ENCODE measurements around the gene SLC5A1.
"Not testable (repeated sequence)": the region's sequence is repeated elsewhere in the genome, so short reads cannot be mapped to it uniquely, and the experiment has no call there.

SLC5A1 gene

GRCh38 chr22:32088084-32088483, 45.0 kb downstream of the SLC5A1 start:
- no peak for DNase-seq (ENCODE audit: low spot score)

- no peak for DNase-seq (ENCODE audit: low spot score)
These were observed 54.0 kb downstream of the SLC5A1 start for GRCh38 chr22:32097018-32097417.

GRCh38 chr22:32097881-32098499, 54.9 kb downstream of the SLC5A1 start:
- DNase-seq (ENCODE audit: low spot score) = no peak

GRCh38 chr22:32100711-32101110, 57.6 kb downstream of the SLC5A1 start:
- no peak for DNase-seq (ENCODE audit: low spot score)

- DNase-seq (ENCODE audit: low spot score) = no peak
These were observed 60.7 kb downstream of the SLC5A1 start for GRCh38 chr22:32103658-32104315.

- DNase-seq (ENCODE audit: low spot score) = no peak
These were observed 63.9 kb downstream of the SLC5A1 start for GRCh38 chr22:32106930-32107329.

- DNase-seq (ENCODE audit: low spot score) = no peak
These were observed 69.3 kb downstream of the SLC5A1 start for GRCh38 chr22:32112380-32112779.

GRCh38 chr22:32119568-32120235, 76.6 kb downstream of the SLC5A1 start:
- DNase-seq (ENCODE audit: low spot score) = no peak

GRCh38 chr22:32120603-32121002, 77.5 kb downstream of the SLC5A1 start:
- DNase-seq (ENCODE audit: low spot score) = no peak

- no peak for DNase-seq (ENCODE audit: low spot score)
These were observed 79.8 kb downstream of the SLC5A1 start for GRCh38 chr22:32122899-32123298.

GRCh38 chr22:32123657-32124056, 80.6 kb downstream of the SLC5A1 start:
- no peak for DNase-seq (ENCODE audit: low spot score)

- no peak for DNase-seq (ENCODE audit: low spot score)
These were observed 84.8 kb downstream of the SLC5A1 start for GRCh38 chr22:32127904-32128303.

- DNase-seq (ENCODE audit: low spot score) = no peak
These were observed 87.4 kb downstream of the SLC5A1 start for GRCh38 chr22:32130464-32130863.

- DNase-seq (ENCODE audit: low spot score) = no peak
These were observed 89.1 kb downstream of the SLC5A1 start for GRCh38 chr22:32132126-32132525.

- no peak for DNase-seq (ENCODE audit: low spot score)
These were observed 89.7 kb downstream of the SLC5A1 start for GRCh38 chr22:32132783-32133182.

- not testable (repeated sequence) for DNase-seq (ENCODE audit: low spot score)
These were observed 91.7 kb downstream of the SLC5A1 start for GRCh38 chr22:32134796-32135195.

GRCh38 chr22:32135958-32136357, 92.9 kb downstream of the SLC5A1 start:
- DNase-seq (ENCODE audit: low spot score) = not testable (repeated sequence)

- not testable (repeated sequence) for DNase-seq (ENCODE audit: low spot score)
These were observed 93.8 kb downstream of the SLC5A1 start for GRCh38 chr22:32136881-32137280.

GRCh38 chr22:32137731-32138324, 94.8 kb downstream of the SLC5A1 start:
- DNase-seq (ENCODE audit: low spot score) = not testable (repeated sequence)

- not testable (repeated sequence) for DNase-seq (ENCODE audit: low spot score)
These were observed 95.5 kb downstream of the SLC5A1 start for GRCh38 chr22:32138576-32138975.

- not testable (repeated sequence) for DNase-seq (ENCODE audit: low spot score)
These were observed 97.6 kb downstream of the SLC5A1 start for GRCh38 chr22:32140688-32141087.

GRCh38 chr22:32142600-32142999, 99.5 kb downstream of the SLC5A1 start:
- DNase-seq (ENCODE audit: low spot score) = no peak

Data from putamen (tissue), 1 donor.